GM18507 (cell line): ENCODE results near the gene MAGEB6B.
"Not testable (repeated sequence)": the region's sequence is repeated elsewhere in the genome, so short reads cannot be mapped to it uniquely, and the experiment has no call there.

Source experiments
- DNase-seq: peaks from one replicate; pipeline ENCODE4 v3.0.0; 2011; ENCODE audit warnings: low read depth; ENCODE audit not compliant: insufficient read length; ENCODE audit errors: extremely low spot score
- FAIRE-seq: peaks from 2 replicates; lab custom pipeline; 2011; peaks lifted over from hg19 to GRCh38; lab: Jason Lieb, UNC

MAGEB6B gene, protein sequence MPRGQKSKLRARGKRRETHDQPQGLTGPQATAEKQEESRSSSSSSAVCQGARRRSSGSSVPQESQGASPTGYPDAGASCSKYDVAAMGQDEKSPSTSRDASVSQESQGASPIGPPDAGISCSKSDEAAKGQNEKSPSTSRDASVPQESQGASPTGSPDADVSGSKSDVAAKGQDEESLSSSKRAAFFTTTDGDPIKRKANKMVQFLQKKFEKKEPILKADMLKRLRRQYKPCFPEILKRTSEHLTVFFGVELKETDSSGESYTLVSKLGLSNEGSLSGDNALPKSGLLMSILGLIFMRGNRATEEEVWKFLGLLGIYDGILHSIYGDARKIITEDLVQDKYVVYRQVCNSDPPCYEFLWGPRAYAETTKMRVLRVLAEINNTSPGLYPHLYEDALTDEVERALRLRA

DNA sequence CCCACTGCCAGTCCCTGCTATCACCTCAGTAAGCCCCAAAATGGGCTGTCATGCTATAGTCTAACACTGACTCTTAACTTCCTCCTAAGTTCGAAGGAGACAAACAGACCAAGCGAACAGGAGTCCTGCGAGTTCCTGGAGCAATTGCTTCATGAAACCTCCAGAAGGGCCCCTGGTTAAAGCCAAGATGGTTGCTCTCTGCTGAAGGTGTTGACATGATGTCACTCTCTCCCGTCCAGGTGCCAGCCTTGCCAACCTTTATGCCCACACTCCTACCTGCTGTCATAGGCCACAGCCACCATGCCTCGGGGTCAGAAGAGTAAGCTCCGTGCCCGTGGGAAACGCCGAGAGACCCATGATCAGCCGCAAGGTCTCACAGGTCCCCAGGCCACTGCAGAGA lies at the start of gene MAGEB6B:
MAGEB6B (plus strand) TSS at position 301 of the 400 bp plus-strand sequence; CDS start at position 301, 0 bp downstream.
- DNase-seq: no peak
- no peak for FAIRE-seq

DNA sequence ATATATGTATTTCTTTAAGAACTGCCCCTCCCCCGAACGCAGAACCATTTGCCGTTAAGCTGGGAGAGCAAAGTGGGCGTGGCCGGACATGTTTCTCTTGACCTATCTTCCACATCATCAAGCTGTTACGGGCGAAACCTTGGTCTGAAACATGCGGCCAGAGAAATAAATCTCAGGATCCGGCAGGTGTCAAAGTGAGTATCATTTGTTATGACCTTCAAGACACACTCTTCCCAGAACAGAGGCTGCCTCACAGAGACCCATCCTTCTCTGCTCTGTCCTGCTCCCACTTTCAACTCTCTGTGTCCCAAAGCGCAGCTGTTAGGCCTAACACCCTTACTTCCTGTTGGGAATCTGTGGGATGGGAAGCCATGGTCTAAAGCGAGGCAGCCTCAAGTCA lies 22.1 kb upstream of the MAGEB6B start, which contains the start of gene MAGEB18:
MAGEB18 (plus strand) TSS at position 70 of the 400 bp plus-strand sequence. CDS start 643 bp downstream, outside the sequence.
- no peak for FAIRE-seq
- no peak for DNase-seq

DNA sequence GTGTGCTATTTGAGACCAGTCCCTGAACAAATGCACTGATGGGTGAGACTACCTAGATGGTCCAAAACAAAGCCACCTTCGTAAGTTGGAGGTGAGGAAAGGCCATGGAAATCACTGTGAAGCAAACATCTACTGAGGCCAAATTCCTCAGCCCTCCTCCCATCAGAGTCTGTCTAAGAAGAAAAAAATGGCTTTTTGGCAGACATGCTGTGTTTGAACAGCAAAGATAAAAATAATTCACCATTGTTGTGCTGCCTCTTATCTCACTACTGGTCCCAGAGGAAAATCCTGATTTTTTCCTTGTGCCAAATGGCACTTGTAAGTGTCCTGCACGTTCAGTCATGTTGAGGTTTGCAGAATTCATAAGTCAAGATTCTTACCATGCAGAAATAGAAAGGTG lies 14.4 kb upstream of the MAGEB6B start:
- FAIRE-seq: no peak

DNA sequence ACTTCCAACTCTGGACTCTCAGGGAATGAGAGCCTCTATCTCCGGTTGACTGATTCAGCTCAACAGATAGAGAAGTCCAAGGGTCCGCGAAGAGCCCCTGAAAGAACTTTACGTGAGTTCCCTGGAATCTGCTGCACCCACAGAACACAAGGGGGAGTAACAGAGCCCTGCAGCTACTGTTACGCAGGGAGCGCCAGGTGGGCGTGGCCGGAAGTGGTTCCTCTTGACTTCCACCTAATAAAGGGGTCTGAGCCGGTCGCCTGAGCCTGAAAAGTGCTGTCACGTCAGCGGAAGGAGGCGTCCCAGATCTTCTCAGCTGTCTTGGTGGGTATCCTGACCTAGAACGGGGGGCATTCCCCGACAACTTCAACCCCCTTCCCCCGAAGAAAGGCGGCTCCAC lies 31.8 kb downstream of the MAGEB6B start, which contains the start of gene MAGEB6:
MAGEB6 (plus strand) TSS at position 237 of the 400 bp plus-strand sequence. CDS start 1,407 bp downstream, outside the sequence.
- no peak for FAIRE-seq
- DNase-seq: no peak

More for the DNA sequence above, 14.4 kb upstream of the MAGEB6B start:
- no peak for DNase-seq

DNA sequence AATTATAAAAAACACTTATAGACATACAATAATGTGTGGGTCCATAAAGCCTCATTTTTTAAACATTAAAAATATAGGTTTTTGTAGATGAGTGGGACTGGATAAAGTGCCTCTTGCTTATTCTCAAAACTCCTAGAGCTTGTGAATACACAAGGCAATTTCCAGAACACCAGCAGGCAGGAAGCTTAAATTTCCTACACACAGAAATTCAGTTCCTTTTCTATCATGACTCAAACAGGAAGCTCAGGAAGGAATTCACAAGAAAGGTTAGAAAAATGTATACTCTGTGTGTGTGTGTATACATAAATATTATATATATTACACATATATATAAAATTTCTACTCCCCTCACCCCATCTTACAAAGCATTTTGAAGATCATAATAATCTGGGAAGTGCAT lies 43.2 kb downstream of the MAGEB6B start:
- FAIRE-seq: no peak
- no peak for DNase-seq

DNA sequence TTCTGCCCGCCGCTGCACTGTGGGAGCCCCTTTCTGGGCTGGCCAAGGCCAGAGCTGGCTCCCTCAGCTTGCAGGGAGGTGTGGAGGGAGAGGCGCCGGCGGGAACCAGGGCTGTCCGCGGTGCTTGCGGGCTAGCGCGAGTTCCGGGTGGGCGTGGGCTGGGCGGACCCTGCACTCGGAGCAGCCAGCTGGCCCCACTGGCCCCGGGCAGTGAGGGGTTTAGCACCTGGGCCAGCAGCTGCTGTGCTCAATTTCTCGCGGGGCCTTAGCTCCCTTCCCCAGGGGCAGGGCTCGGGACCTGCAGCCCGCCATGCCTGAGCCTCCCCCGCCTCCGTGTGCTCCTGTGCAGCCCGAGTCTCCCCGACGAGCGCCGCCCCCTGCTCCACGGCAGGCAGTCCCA lies 44.3 kb downstream of the MAGEB6B start:
- not testable (repeated sequence) for DNase-seq, FAIRE-seq

DNA sequence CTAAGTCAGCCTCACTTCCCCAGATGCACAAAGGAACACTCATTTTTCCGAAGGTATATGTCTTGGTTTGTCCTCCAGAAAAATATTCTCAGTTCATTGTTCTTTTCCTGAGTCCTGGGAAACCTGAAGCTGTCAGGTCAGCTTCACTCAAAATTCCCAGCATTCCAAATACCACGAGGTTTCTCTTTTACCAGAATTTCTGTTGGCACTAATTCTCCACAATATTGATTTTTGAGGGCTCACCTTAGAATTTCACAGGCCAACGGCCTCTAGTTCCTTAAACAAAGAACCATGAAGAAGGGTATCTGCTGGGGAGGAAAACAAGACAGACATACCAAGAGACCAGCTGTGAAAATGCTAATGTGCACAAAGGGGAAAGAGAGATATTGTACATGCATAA lies 47.6 kb downstream of the MAGEB6B start:
- FAIRE-seq: no peak
- no peak for DNase-seq
